Ovary (tissue), 3 donors: ENCODE measurements around the gene PER2.

Source experiments
- POLR2A ChIP-seq: fragments of 450-650 bp; IDR thresholded peaks from one replicate; pipeline ENCODE4 v1.6.1; 2017; ENCODE audit warnings: antibody characterized with exemption, mild to moderate bottlenecking, moderate library complexity
- TF ChIP-seq, protein P1 (sequence below), 3 donors: fragments of 450-650 bp in 2 of 3; fragments of 200-600 bp in 1 of 3; IDR thresholded peaks; one replicate each; pipeline versions ENCODE4 v1.5.1 to v1.8.0; 2016 to 2022; ENCODE audit warnings: antibody characterized with exemption in 3 of 3, mild to moderate bottlenecking in 1 of 3
- donor health status: DM: no; HTN: no; CAD: no.

DNA sequence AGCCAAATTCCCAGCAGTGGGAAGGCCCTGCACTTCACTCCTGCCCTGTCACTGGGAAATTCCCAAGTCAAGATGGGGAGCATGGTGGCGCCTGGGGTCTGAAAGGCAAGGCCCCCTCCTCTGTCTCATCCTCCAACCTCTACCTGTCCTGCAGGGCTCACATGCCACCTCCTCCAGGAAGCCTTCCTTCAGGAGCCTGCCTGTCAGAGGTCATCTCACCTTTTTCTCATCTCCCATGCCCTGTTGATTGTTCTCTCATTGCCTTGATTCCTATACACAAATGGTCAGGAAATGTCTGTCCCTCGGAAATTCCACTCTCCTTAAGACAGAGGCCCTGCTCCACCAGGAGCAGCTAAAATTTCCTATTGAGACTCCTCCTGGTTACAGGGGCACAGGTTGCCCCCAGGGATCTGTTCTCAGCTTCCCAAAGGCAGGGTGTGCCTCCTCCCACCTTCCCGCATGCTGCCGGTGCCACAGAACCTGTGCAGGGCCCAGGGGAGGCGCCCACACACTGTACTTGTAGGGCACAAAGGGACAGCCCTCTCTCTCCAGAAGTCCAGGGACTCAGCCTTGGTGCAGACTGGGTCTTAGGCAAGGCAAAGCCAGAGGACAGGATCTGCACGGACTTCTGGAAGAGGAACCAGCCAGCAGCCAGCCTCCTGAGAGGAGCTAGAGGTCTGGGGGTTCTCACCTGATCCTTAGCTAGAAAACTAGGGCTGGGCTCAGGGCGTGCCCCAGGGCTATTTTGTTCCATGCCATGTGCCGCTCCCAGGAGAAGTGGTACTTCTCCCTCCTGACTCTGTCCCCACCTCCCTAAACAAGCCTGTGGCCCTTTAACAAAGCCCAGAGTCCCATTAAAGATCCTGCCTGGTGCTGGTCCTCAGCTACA is 61.5 kb downstream of the PER2 start:
- TF ChIP-seq, protein P1, sequence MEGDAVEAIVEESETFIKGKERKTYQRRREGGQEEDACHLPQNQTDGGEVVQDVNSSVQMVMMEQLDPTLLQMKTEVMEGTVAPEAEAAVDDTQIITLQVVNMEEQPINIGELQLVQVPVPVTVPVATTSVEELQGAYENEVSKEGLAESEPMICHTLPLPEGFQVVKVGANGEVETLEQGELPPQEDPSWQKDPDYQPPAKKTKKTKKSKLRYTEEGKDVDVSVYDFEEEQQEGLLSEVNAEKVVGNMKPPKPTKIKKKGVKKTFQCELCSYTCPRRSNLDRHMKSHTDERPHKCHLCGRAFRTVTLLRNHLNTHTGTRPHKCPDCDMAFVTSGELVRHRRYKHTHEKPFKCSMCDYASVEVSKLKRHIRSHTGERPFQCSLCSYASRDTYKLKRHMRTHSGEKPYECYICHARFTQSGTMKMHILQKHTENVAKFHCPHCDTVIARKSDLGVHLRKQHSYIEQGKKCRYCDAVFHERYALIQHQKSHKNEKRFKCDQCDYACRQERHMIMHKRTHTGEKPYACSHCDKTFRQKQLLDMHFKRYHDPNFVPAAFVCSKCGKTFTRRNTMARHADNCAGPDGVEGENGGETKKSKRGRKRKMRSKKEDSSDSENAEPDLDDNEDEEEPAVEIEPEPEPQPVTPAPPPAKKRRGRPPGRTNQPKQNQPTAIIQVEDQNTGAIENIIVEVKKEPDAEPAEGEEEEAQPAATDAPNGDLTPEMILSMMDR (IDR thresholded peaks at IDR 0.05) = no peak
- no peak for TF ChIP-seq POLR2A
